ENCODE results near the gene GRIN1.

GRIN1 gene

GRCh38 chr9:137148242-137148641, 9.3 kb downstream of the GRIN1 start:
- DNase-seq (ENCODE audit: low spot score) = no peak

GRCh38 chr9:137148661-137149060, 9.7 kb downstream of the GRIN1 start:
- DNase-seq (ENCODE audit: low spot score) = no peak

- DNase-seq (ENCODE audit: low spot score) = no peak
Measured at GRCh38 chr9:137149363-137149762, 10.4 kb downstream of the GRIN1 start.

- DNase-seq (ENCODE audit: low spot score) = peak; percentile 62
Measured at GRCh38 chr9:137149942-137150616, 11.1 kb downstream of the GRIN1 start.

GRCh38 chr9:137150617-137151457, 11.9 kb downstream of the GRIN1 start:
- peak; percentile 62 for DNase-seq (ENCODE audit: low spot score)

- DNase-seq (ENCODE audit: low spot score) = no peak
Measured at GRCh38 chr9:137152844-137153405, 14.0 kb downstream of the GRIN1 start.

- peak; percentile 81 for DNase-seq (ENCODE audit: low spot score)
Measured at GRCh38 chr9:137156567-137157375, 17.8 kb downstream of the GRIN1 start.

GRCh38 chr9:137157618-137158415, 18.9 kb downstream of the GRIN1 start:
- no peak for DNase-seq (ENCODE audit: low spot score)

- no peak for DNase-seq (ENCODE audit: low spot score)
Measured at GRCh38 chr9:137158625-137159024, 19.7 kb downstream of the GRIN1 start.

GRCh38 chr9:137159105-137160053, 20.4 kb downstream of the GRIN1 start:
- no peak for DNase-seq (ENCODE audit: low spot score)

- DNase-seq (ENCODE audit: low spot score) = no peak
Measured at GRCh38 chr9:137160054-137160425, 21.1 kb downstream of the GRIN1 start.

GRCh38 chr9:137160716-137161557, 22.0 kb downstream of the GRIN1 start:
- no peak for DNase-seq (ENCODE audit: low spot score)

- DNase-seq (ENCODE audit: low spot score) = peak; percentile 88
Measured at GRCh38 chr9:137161558-137162486, 22.9 kb downstream of the GRIN1 start.

GRCh38 chr9:137162505-137163364, 23.8 kb downstream of the GRIN1 start:
- DNase-seq (ENCODE audit: low spot score) = peak; percentile 50

GRCh38 chr9:137163365-137163715, 24.4 kb downstream of the GRIN1 start:
- DNase-seq (ENCODE audit: low spot score) = peak; percentile 60

GRCh38 chr9:137163805-137164204, 24.9 kb downstream of the GRIN1 start:
- DNase-seq (ENCODE audit: low spot score) = no peak

Data from iPS-NIHi11 (cell line).